ENCODE data around the gene GRK7.

DNA sequence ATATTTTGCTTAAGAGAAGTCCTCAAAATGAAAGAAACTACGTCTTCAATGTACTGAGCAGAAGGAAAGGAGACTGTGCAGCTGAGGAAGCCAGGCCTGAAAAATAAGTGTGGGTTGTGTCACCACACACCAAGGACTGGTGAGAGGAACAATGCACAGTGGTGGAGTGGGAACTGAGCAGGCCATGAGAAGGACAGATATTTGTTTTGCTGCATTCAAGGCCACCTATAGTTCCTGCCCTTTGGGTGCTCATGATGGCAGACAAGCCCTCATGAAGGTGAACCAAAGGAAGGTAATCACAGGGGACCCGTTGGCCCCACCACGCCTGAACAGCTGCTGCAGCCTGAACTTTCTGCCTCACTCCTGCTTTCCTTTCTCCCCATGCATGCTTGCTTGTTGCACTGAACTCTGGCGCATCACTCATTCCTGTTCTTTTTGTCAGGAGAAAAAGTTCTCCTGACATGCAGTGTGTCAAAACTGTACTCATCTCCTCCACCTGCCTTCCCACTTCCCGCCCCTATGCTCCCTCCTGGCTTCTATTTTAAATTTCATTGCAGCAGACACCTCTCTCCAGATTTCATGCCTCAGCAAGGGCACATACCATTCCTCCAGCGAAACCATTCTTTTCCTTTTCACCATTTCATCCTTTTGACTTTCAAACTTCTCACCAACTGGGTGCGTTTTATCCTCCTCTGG is 27.3 kb upstream of the GRK7 start:
- TF ChIP-seq CEBPB (IDR thresholded peaks at IDR 0.05) (no peak), TCF12 (IDR thresholded peaks at IDR 0.05; ENCODE audit: low read depth) (no peak), RAD21 (IDR thresholded peaks at IDR 0.05; ENCODE audit: low read depth) (no peak), EP300 (IDR thresholded peaks at IDR 0.05; ENCODE audit: borderline replicate concordance) (no peak), NFIC (IDR thresholded peaks at IDR 0.05) (no peak), YY1 (IDR thresholded peaks at IDR 0.05; ENCODE audit: low read depth) (no peak), CREB1 (IDR thresholded peaks at IDR 0.05; ENCODE audit: low read depth) (no peak), ZBTB7A (IDR thresholded peaks at IDR 0.05; ENCODE audit: low read depth) (no peak), FOXM1 (IDR thresholded peaks at IDR 0.05; ENCODE audit: borderline replicate concordance, low read depth) (no peak), TEAD4 (IDR thresholded peaks at IDR 0.05) (no peak)
- TF ChIP-seq, protein P1, sequence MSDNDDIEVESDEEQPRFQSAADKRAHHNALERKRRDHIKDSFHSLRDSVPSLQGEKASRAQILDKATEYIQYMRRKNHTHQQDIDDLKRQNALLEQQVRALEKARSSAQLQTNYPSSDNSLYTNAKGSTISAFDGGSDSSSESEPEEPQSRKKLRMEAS (IDR thresholded peaks at IDR 0.05) = no peak
- TF ChIP-seq, protein P2, sequence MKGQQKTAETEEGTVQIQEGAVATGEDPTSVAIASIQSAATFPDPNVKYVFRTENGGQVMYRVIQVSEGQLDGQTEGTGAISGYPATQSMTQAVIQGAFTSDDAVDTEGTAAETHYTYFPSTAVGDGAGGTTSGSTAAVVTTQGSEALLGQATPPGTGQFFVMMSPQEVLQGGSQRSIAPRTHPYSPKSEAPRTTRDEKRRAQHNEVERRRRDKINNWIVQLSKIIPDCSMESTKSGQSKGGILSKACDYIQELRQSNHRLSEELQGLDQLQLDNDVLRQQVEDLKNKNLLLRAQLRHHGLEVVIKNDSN (IDR thresholded peaks at IDR 0.05) = no peak
- TF ChIP-seq, protein P3, sequence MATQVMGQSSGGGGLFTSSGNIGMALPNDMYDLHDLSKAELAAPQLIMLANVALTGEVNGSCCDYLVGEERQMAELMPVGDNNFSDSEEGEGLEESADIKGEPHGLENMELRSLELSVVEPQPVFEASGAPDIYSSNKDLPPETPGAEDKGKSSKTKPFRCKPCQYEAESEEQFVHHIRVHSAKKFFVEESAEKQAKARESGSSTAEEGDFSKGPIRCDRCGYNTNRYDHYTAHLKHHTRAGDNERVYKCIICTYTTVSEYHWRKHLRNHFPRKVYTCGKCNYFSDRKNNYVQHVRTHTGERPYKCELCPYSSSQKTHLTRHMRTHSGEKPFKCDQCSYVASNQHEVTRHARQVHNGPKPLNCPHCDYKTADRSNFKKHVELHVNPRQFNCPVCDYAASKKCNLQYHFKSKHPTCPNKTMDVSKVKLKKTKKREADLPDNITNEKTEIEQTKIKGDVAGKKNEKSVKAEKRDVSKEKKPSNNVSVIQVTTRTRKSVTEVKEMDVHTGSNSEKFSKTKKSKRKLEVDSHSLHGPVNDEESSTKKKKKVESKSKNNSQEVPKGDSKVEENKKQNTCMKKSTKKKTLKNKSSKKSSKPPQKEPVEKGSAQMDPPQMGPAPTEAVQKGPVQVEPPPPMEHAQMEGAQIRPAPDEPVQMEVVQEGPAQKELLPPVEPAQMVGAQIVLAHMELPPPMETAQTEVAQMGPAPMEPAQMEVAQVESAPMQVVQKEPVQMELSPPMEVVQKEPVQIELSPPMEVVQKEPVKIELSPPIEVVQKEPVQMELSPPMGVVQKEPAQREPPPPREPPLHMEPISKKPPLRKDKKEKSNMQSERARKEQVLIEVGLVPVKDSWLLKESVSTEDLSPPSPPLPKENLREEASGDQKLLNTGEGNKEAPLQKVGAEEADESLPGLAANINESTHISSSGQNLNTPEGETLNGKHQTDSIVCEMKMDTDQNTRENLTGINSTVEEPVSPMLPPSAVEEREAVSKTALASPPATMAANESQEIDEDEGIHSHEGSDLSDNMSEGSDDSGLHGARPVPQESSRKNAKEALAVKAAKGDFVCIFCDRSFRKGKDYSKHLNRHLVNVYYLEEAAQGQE (IDR thresholded peaks at IDR 0.05; ENCODE audit: low read depth) = no peak

All from Ishikawa (cell line).